SK-N-SH treated with all-trans-retinoic acid at 6 μM for 48 hours (cell line): ENCODE data around the gene BRD1.

Experiments
- ATAC-seq: fragments of 200-7000 bp; cut with Tn5 transposase; 3 replicates; pipeline ENCODE4 v1.9.1; 2020; ENCODE audit warnings: mild to moderate bottlenecking, moderate library complexity
- ARNTL ChIP-seq: fragments of 450-650 bp; formaldehyde crosslinking; IDR thresholded peaks from 2 replicates; pipeline ENCODE4 v1.5.0; 2020; ENCODE audit warnings: low read depth, mild to moderate bottlenecking, moderate library complexity, borderline replicate concordance
- BACH2 ChIP-seq: fragments of 250-450 bp; sonication (Bioruptor Pico); IDR thresholded peaks from 2 replicates; pipeline ENCODE4 v1.9.0; 2021; ENCODE audit warnings: mild to moderate bottlenecking, borderline replicate concordance
- CREB5 ChIP-seq: fragments of 250-450 bp; sonication (Bioruptor Pico); IDR thresholded peaks from 2 replicates; pipeline ENCODE4 v1.5.1; 2020; ENCODE audit warnings: low read depth, mild to moderate bottlenecking, moderate library complexity
- CSDC2 ChIP-seq: fragments of 250-450 bp; sonication (Bioruptor Pico); IDR thresholded peaks from 2 replicates; pipeline ENCODE4 v1.5.0; 2020; ENCODE audit warnings: mild to moderate bottlenecking, moderate library complexity
- ESRRG ChIP-seq: fragments of 250-450 bp; sonication (Bioruptor Pico); IDR thresholded peaks from 2 replicates; pipeline ENCODE4 v1.6.1; 2021; ENCODE audit warnings: mild to moderate bottlenecking
- GLIS3 ChIP-seq: fragments of 250-450 bp; sonication (Bioruptor Pico); IDR thresholded peaks from 2 replicates; pipeline ENCODE4 v1.5.0; 2020; ENCODE audit warnings: mild to moderate bottlenecking, moderate library complexity
- ISL1 ChIP-seq: fragments of 250-450 bp; sonication (Bioruptor Pico); IDR thresholded peaks from 2 replicates; pipeline ENCODE4 v2.1.2; 2022; ENCODE audit warnings: mild to moderate bottlenecking, moderate library complexity
- OSR1 ChIP-seq: fragments of 250-450 bp; sonication (Bioruptor Pico); IDR thresholded peaks from 2 replicates; pipeline ENCODE4 v1.8.0; 2022; ENCODE audit warnings: moderate library complexity, mild to moderate bottlenecking, inconsistent platforms
- PATZ1 ChIP-seq: fragments of 250-450 bp; sonication (Bioruptor Pico); IDR thresholded peaks from 2 replicates; pipeline ENCODE4 v1.8.0; 2020; ENCODE audit warnings: mild to moderate bottlenecking, moderate library complexity, borderline replicate concordance
- RARB ChIP-seq: fragments of 250-450 bp; sonication (Bioruptor Pico); IDR thresholded peaks from 2 replicates; pipeline ENCODE4 v1.8.0; 2021; ENCODE audit warnings: mild to moderate bottlenecking, moderate library complexity
- TCF4 ChIP-seq: fragments of 250-450 bp; sonication (Bioruptor Pico); IDR thresholded peaks from 2 replicates; pipeline ENCODE4 v1.8.0; 2021; ENCODE audit warnings: mild to moderate bottlenecking, moderate library complexity, borderline replicate concordance
- TOX ChIP-seq: fragments of 250-450 bp; sonication (Bioruptor Pico); IDR thresholded peaks from 2 replicates; pipeline ENCODE4 v1.8.0; 2021; ENCODE audit warnings: mild to moderate bottlenecking, moderate library complexity, borderline replicate concordance
- TSHZ2 ChIP-seq: fragments of 250-450 bp; sonication (Bioruptor Pico); IDR thresholded peaks from 2 replicates; pipeline ENCODE4 v1.5.0; 2020; ENCODE audit warnings: mild to moderate bottlenecking, moderate library complexity
- ZC3H10 ChIP-seq: fragments of 250-450 bp; sonication (Bioruptor Pico); IDR thresholded peaks from 2 replicates; pipeline ENCODE4 v1.5.1; 2021; ENCODE audit warnings: mild to moderate bottlenecking, moderate library complexity
- ZFP3 ChIP-seq: fragments of 250-450 bp; sonication (Bioruptor Pico); IDR thresholded peaks from 2 replicates; pipeline ENCODE4 v1.5.0; 2020; ENCODE audit warnings: mild to moderate bottlenecking, moderate library complexity
- ZFP30 ChIP-seq: fragments of 450-650 bp; formaldehyde crosslinking; IDR thresholded peaks from 2 replicates; pipeline ENCODE4 v1.5.0; 2022; ENCODE audit warnings: mild to moderate bottlenecking, moderate library complexity
- ZNF565 ChIP-seq: fragments of 450-650 bp; formaldehyde crosslinking; conservative IDR thresholded peaks from 2 replicates; pipeline ENCODE4 v1.5.0; 2020; ENCODE audit warnings: low read depth, mild to moderate bottlenecking, moderate library complexity
- ZNF70 ChIP-seq: fragments of 450-650 bp; formaldehyde crosslinking; IDR thresholded peaks from 2 replicates; pipeline ENCODE4 v1.5.0; 2020; ENCODE audit warnings: mild to moderate bottlenecking, moderate library complexity
- ZNF8 ChIP-seq: fragments of 450-650 bp; formaldehyde crosslinking; IDR thresholded peaks from 2 replicates; pipeline ENCODE4 v1.5.0; 2020; ENCODE audit warnings: mild to moderate bottlenecking, moderate library complexity
- TF ChIP-seq, protein P1 (sequence below): fragments of 250-450 bp; sonication (Bioruptor Pico); IDR thresholded peaks from 2 replicates; pipeline ENCODE4 v1.5.1; 2021; ENCODE audit warnings: mild to moderate bottlenecking, moderate library complexity
- TF ChIP-seq, protein P2 (sequence below): fragments of 250-450 bp; sonication (Bioruptor Pico); IDR thresholded peaks from 2 replicates; pipeline ENCODE4 v1.8.0; 2021; ENCODE audit warnings: low read depth, mild to moderate bottlenecking, moderate library complexity, borderline replicate concordance

Gene BRD1

GRCh38 chr22:49774499-49775151 is 53.0 kb downstream of the BRD1 start:
- ATAC-seq: no peak
- TF ChIP-seq ZFP3 (no peak), RARB (CRISPR knock-in tag) (no peak), PATZ1 (CRISPR knock-in tag) (no peak), GLIS3 (CRISPR knock-in tag) (no peak), CREB5 (CRISPR knock-in tag) (no peak), OSR1 (no peak), ZNF565 (CRISPR knock-in tag) (no peak), BACH2 (no peak), ZNF8 (no peak), CSDC2 (CRISPR knock-in tag) (no peak), ISL1 (CRISPR knock-in tag) (no peak)
- TF ChIP-seq, protein P1, sequence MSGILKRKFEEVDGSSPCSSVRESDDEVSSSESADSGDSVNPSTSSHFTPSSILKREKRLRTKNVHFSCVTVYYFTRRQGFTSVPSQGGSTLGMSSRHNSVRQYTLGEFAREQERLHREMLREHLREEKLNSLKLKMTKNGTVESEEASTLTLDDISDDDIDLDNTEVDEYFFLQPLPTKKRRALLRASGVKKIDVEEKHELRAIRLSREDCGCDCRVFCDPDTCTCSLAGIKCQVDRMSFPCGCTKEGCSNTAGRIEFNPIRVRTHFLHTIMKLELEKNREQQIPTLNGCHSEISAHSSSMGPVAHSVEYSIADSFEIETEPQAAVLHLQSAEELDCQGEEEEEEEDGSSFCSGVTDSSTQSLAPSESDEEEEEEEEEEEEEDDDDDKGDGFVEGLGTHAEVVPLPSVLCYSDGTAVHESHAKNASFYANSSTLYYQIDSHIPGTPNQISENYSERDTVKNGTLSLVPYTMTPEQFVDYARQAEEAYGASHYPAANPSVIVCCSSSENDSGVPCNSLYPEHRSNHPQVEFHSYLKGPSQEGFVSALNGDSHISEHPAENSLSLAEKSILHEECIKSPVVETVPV: no peak
- TF ChIP-seq, protein P2, sequence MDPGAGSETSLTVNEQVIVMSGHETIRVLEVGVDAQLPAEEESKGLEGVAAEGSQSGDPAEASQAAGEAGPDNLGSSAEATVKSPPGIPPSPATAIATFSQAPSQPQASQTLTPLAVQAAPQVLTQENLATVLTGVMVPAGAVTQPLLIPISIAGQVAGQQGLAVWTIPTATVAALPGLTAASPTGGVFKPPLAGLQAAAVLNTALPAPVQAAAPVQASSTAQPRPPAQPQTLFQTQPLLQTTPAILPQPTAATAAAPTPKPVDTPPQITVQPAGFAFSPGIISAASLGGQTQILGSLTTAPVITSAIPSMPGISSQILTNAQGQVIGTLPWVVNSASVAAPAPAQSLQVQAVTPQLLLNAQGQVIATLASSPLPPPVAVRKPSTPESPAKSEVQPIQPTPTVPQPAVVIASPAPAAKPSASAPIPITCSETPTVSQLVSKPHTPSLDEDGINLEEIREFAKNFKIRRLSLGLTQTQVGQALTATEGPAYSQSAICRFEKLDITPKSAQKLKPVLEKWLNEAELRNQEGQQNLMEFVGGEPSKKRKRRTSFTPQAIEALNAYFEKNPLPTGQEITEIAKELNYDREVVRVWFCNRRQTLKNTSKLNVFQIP: no peak

- TF ChIP-seq ZNF8 (no peak), BACH2 (no peak), ZNF70 (CRISPR knock-in tag) (no peak), CSDC2 (CRISPR knock-in tag) (no peak), TOX (CRISPR knock-in tag) (no peak), TCF4 (CRISPR knock-in tag) (no peak), OSR1 (no peak), ZNF565 (CRISPR knock-in tag) (no peak), ZFP30 (CRISPR knock-in tag) (no peak)
- TF ChIP-seq, protein P1: no peak
- ATAC-seq: no peak
These were observed 53.6 kb downstream of the BRD1 start for GRCh38 chr22:49774046-49774445.

GRCh38 chr22:49773531-49773930 is 54.1 kb downstream of the BRD1 start:
- ATAC-seq: no peak
- TF ChIP-seq TOX (CRISPR knock-in tag): no peak
- no peak for TF ChIP-seq RARB (CRISPR knock-in tag)
- no peak for TF ChIP-seq ZFP3
- TF ChIP-seq ESRRG (CRISPR knock-in tag): no peak
- no peak for TF ChIP-seq PATZ1 (CRISPR knock-in tag)
- TF ChIP-seq ZFP30 (CRISPR knock-in tag): no peak
- TF ChIP-seq ZNF565 (CRISPR knock-in tag): no peak
- TF ChIP-seq, protein P2: no peak
- TF ChIP-seq ZNF70 (CRISPR knock-in tag): no peak
- no peak for TF ChIP-seq OSR1
- no peak for TF ChIP-seq TSHZ2 (CRISPR knock-in tag)
- no peak for TF ChIP-seq GLIS3 (CRISPR knock-in tag)
- TF ChIP-seq ARNTL: no peak
- TF ChIP-seq ZC3H10: no peak
